CD4-positive, CD25-positive, alpha-beta regulatory T cell (primary cell): ENCODE measurements around the gene COL3A1. TPM values are rescaled to one million over a fixed set of nuclear protein-coding genes. Genes with fewer than 3 reads are reported as not detected.

Experiments used
- ATAC-seq, 2 donors: fragments of 150-1000 bp; cut with Tn5 transposase; one replicate each; pipeline ENCODE4 v1.10.0; 2021; ENCODE audit warnings: low read depth in 2 of 2, moderate number of reproducible peaks in 2 of 2, moderate library complexity in 1 of 2
- DNase-seq, 3 donors: peaks; one replicate each; pipeline versions ENCODE4 v3.0.0 to v3.0.0-alpha.2; 2012 to 2022; ENCODE audit warnings: mixed read lengths in 1 of 3
- H3K27ac ChIP-seq: one replicate; pipeline ENCODE4 v1.7.0; 2013; ENCODE audit warnings: mild to moderate bottlenecking, low read length; ENCODE audit not compliant: insufficient read depth, poor library complexity, severe bottlenecking
- H3K27me3 ChIP-seq: one replicate; pipeline ENCODE4 v1.7.0; 2013; ENCODE audit warnings: low read length; ENCODE audit not compliant: control insufficient read depth, insufficient read depth
- H3K36me3 ChIP-seq: one replicate; pipeline ENCODE4 v1.7.0; 2013; ENCODE audit warnings: mild to moderate bottlenecking, low read length, moderate library complexity; ENCODE audit not compliant: control insufficient read depth, insufficient read depth
- H3K4me1 ChIP-seq: 2 replicates; pipeline ENCODE4 v1.7.0; 2013; ENCODE audit warnings: mild to moderate bottlenecking, low read length; ENCODE audit not compliant: insufficient read depth, control insufficient read depth, poor library complexity, severe bottlenecking
- H3K4me3 ChIP-seq: one replicate; pipeline ENCODE4 v1.7.0; 2013; ENCODE audit warnings: low read depth, mild to moderate bottlenecking, low read length, moderate library complexity
- H3K9me3 ChIP-seq, 2 experiments: 1 replicate in 1 of 2; 2 replicates in 1 of 2; pipeline ENCODE4 v1.7.0; 2013; ENCODE audit warnings: low read length in 2 of 2, mild to moderate bottlenecking in 1 of 2, moderate library complexity in 1 of 2; ENCODE audit not compliant: control insufficient read depth in 2 of 2
- H3K27ac Mint-ChIP-seq, 3 donors: one replicate each; pipeline ENCODE4 v1.8.0; 2020 to 2022; ENCODE audit warnings: mild to moderate bottlenecking in 3 of 3, mixed read lengths in 3 of 3, moderate library complexity in 2 of 3
- H3K27me3 Mint-ChIP-seq: one replicate; pipeline ENCODE4 v1.8.0; 2022; ENCODE audit warnings: mild to moderate bottlenecking, mixed read lengths
- H3K36me3 Mint-ChIP-seq: one replicate; pipeline ENCODE4 v1.8.0; 2020; ENCODE audit warnings: mixed read lengths
- H3K4me1 Mint-ChIP-seq, 4 donors: one replicate each; pipeline ENCODE4 v1.8.0; 2020 to 2022; ENCODE audit warnings: mixed read lengths in 4 of 4, mild to moderate bottlenecking in 1 of 4
- H3K4me3 Mint-ChIP-seq, 4 donors: one replicate each; pipeline ENCODE4 v1.8.0; 2020 to 2022; ENCODE audit warnings: mild to moderate bottlenecking in 4 of 4, mixed read lengths in 4 of 4, moderate library complexity in 3 of 4
- H3K9me3 Mint-ChIP-seq, 7 donors: one replicate each; pipeline ENCODE4 v1.8.0; 2020 to 2022; ENCODE audit warnings: mixed read lengths in 7 of 7, mild to moderate bottlenecking in 3 of 7, moderate library complexity in 2 of 7
- polyA plus RNA-seq, 4 donors: library from polyadenylated mRNA; unstranded; fragments of 300-500 nt; fragmentation: Illumina TruSeq; gene quantifications; one replicate each; pipeline ENCODE4 v1.2.3, GENCODE V29; 2021
- total RNA-seq: library from RNA; stranded (reverse); gene quantifications from one replicate; pipeline ENCODE4 v1.2.3, GENCODE V29; 2022

COL3A1 gene
- total and polyA plus RNA-seq, 5 donors from 2014 or later = not detected

DNA sequence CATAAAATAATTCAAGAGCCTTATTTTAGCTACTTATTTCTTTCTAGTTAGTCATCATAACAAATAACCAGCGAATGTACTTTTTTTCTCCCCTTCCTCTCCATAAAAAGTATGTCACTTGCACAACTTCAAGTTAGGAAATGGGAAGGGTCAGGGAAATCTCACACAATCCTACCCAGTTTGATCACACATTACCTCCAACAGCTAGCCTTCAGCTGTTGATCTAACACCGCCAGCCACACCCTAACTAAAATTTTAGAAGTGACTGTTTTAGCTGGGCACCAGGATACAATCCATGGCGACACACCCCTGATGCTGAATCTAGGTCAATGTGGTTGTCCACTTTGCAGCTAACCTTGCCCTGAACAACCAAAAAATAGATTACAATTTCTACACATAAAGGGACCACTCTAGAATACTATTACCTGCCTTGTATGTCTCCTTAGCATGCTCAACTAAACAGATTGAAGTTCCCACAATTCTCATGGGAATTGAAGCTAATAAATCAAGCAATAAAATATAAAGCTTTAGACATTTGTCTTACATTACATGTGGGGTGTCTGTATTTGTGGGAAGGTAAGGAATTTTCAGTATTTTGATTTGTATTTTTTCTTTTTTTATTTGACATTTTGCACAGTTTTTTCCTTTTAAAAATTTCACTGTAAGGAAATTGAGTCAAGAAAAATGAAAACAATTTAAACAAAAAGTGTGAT, 7.3 kb upstream of the COL3A1 start:
- H3K36me3 ChIP-seq = no peaks in the 10 kb centered on the region
- no peak overlapping the region for H3K27ac ChIP-seq
- H3K4me3 Mint-ChIP-seq = no peak overlapping the region
- ATAC-seq (no peak), DNase-seq (no peak)
- H3K27ac Mint-ChIP-seq = no peak overlapping the region
- H3K27me3 ChIP-seq = no peaks in the 10 kb centered on the region
- H3K36me3 Mint-ChIP-seq = no peaks in the 10 kb centered on the region
- no peaks in the 10 kb centered on the region for H3K9me3 ChIP-seq
- H3K27me3 Mint-ChIP-seq = no peaks in the 10 kb centered on the region
- H3K9me3 Mint-ChIP-seq = peaks cover 0 to 3% (median 0%) of the 10 kb centered on the region in 7 donors
- no peaks in the 10 kb centered on the region for H3K4me1 ChIP-seq
- H3K4me3 ChIP-seq = no peak overlapping the region
- no peaks in the 10 kb centered on the region for H3K4me1 Mint-ChIP-seq

DNA sequence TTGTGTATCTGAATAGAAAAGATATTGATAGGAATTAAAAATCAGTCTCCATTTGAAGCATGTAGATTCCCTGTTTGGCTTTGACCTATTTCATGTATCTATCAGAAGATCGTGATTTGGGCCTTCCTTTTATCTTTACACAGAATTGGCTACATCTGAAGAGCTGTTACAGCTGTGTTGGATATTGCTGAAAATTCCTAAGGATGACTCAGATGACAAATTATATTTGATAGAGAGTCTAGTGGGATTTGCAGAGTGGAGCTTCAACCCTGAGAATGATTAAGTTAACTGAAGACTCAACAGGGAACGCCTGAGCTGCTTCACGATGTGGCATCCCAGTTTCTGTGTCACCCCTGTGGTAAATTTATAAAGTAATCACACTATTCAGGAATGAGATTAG, 4.9 kb upstream of the COL3A1 start:
- Histone ChIP-seq H3K36me3 (no peaks in the 10 kb centered on the region), H3K27me3 (no peaks in the 10 kb centered on the region), H3K4me1 (no peaks in the 10 kb centered on the region), H3K27ac (no peak overlapping the region), H3K9me3 (no peaks in the 10 kb centered on the region), H3K4me3 (no peak overlapping the region)
- ATAC-seq (no peak), DNase-seq (no peak)
- no peak overlapping the region for H3K27ac Mint-ChIP-seq
- no peaks in the 10 kb centered on the region for H3K27me3 Mint-ChIP-seq
- no peaks in the 10 kb centered on the region for H3K4me1 Mint-ChIP-seq
- H3K36me3 Mint-ChIP-seq = no peaks in the 10 kb centered on the region
- H3K4me3 Mint-ChIP-seq = no peak overlapping the region
- no peaks in the 10 kb centered on the region for H3K9me3 Mint-ChIP-seq

DNA sequence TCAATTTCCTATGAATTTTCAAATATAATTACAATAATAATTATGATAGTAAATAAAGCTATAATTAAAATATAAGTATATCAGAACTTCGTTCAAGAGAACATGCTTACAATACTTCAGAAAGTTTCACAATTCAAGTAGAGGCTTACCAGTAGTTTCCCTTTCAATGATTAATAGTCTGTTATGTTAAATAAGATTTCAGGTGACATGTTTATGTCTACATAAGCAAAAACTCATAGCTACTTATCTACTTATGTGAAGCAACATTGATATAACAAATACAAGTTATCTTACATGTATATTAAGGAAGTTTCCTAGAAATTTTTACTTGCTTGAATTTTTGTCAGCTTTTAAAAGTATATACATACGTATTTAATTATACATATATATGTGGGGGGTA, 4.5 kb upstream of the COL3A1 start:
- H3K9me3 Mint-ChIP-seq = no peaks in the 10 kb centered on the region
- ATAC-seq (no peak), DNase-seq (no peak)
- no peak overlapping the region for H3K4me3 ChIP-seq
- H3K36me3 ChIP-seq = no peaks in the 10 kb centered on the region
- no peak overlapping the region for H3K4me3 Mint-ChIP-seq
- H3K27ac Mint-ChIP-seq = no peak overlapping the region
- no peaks in the 10 kb centered on the region for H3K36me3 Mint-ChIP-seq
- H3K27me3 Mint-ChIP-seq = no peaks in the 10 kb centered on the region
- no peaks in the 10 kb centered on the region for H3K4me1 Mint-ChIP-seq
- no peaks in the 10 kb centered on the region for H3K9me3 ChIP-seq
- no peaks in the 10 kb centered on the region for H3K4me1 ChIP-seq
- no peak overlapping the region for H3K27ac ChIP-seq
- H3K27me3 ChIP-seq = no peaks in the 10 kb centered on the region

DNA sequence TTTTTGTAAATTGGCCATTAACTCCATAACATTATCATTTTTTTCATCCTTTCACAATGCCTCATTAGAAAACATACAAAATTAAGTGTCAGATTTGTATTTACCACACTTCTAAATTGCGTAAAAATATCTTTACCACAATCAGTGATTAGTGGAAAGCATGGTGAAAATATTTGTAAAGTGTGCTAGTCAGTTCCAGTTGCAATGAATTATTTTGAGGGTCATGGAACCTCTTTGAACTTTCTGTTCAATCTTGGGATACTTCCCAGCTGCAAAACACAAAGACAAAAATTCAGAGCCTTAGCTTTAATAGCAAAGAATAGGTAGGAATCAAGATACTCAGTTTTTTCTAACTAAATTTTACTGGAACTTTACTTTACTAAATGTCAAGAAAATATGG, 4.0 kb upstream of the COL3A1 start:
- no peaks in the 10 kb centered on the region for H3K9me3 ChIP-seq
- H3K27me3 ChIP-seq = no peaks in the 10 kb centered on the region
- Mint-ChIP-seq H3K36me3 (no peaks in the 10 kb centered on the region), H3K9me3 (no peaks in the 10 kb centered on the region), H3K4me1 (no peaks in the 10 kb centered on the region), H3K27ac (no peak overlapping the region), H3K27me3 (no peaks in the 10 kb centered on the region), H3K4me3 (no peak overlapping the region)
- H3K4me3 ChIP-seq = no peak overlapping the region
- H3K4me1 ChIP-seq = no peaks in the 10 kb centered on the region
- H3K27ac ChIP-seq = no peak overlapping the region
- ATAC-seq (no peak), DNase-seq (no peak)
- no peaks in the 10 kb centered on the region for H3K36me3 ChIP-seq

DNA sequence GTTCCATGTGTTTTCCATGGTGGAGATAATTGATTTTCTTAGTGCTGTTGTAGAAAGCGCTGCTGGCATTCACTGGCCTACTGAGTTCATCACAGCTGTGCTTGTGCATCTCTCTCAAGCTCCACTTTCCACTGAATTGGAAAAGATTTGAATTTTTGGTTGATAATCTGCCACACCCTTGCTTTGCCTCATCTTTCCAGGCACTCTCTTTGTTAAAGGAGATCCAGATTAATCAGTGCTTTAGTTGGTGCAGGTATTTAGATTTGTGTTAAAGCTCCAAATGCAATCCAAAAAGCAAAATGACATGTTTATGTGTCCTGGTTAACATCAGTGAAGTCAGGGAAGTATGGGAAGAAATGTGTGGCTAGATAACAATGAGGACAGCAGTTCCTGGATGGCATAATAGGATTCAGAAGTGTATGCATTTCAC, 2.7 kb upstream of the COL3A1 start:
- Mint-ChIP-seq H3K4me1 (no peaks in the 10 kb centered on the region), H3K27ac (no peak overlapping the region), H3K4me3 (no peak overlapping the region), H3K36me3 (no peaks in the 10 kb centered on the region), H3K27me3 (no peaks in the 10 kb centered on the region), H3K9me3 (no peaks in the 10 kb centered on the region)
- H3K36me3 ChIP-seq = no peaks in the 10 kb centered on the region
- H3K4me3 ChIP-seq = no peak overlapping the region
- no peak overlapping the region for H3K27ac ChIP-seq
- H3K27me3 ChIP-seq = no peaks in the 10 kb centered on the region
- ATAC-seq (no peak), DNase-seq (no peak)
- H3K9me3 ChIP-seq = no peaks in the 10 kb centered on the region
- no peaks in the 10 kb centered on the region for H3K4me1 ChIP-seq

DNA sequence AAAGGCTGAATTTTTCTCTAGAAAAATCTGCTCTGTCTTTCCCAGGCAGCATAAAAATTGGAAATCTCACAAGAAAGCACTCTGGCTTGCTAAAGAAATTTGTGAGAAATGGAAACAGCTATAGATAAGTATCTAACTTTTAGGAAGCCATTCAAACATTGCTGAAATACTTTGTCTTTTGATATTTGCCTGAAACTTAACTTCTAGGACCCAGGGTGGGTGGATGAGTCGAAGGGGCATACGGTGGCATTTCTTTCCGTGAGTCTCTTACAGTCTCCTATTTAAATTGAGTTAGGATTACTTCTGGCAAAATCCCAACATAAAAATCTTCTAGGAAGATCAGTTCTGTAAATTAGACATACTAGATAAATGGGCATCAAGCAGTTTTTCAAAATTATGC, 532 bp upstream of the COL3A1 start:
- H3K36me3 Mint-ChIP-seq = no peaks in the 10 kb centered on the region
- H3K27me3 Mint-ChIP-seq = no peaks in the 10 kb centered on the region
- H3K9me3 ChIP-seq = no peaks in the 10 kb centered on the region
- H3K27ac ChIP-seq = no peak overlapping the region
- no peaks in the 10 kb centered on the region for H3K27me3 ChIP-seq
- H3K9me3 Mint-ChIP-seq = no peaks in the 10 kb centered on the region
- H3K4me3 Mint-ChIP-seq = no peak overlapping the region
- H3K4me1 Mint-ChIP-seq = peaks cover 0 to under 1% (median 0%) of the 10 kb centered on the region in 4 donors
- no peak overlapping the region for H3K27ac Mint-ChIP-seq
- ATAC-seq (no peak), DNase-seq (no peak)
- H3K4me3 ChIP-seq = no peak overlapping the region
- no peaks in the 10 kb centered on the region for H3K4me1 ChIP-seq
- no peaks in the 10 kb centered on the region for H3K36me3 ChIP-seq

DNA sequence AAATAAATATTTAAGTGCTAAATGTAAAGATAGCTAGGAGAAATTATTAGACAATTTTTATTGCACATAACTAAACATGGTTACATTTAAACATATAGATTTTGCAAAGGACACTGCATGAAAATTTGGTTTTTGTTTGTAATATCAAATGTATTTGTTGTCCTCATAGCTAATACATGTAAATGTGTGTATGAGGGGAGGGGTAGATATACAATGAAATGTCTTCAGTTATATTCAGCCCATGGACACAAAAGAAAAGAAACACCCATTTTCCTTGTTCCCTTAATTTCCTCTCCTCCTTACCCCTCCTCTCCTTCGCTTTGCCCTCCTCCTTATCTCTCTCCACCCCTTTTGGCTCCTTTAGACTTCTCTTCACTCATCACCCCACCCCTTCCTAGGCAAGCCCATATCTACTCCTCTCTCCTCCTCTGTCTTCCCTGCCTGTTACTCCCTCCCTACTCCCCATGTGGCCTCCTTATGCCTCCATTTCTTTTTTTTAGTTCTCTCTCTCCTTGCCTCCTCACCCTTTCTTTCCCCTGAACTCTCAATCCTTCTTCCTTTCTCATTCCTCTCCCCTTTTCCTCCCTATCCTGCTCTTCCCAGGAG, 1.4 kb downstream of the COL3A1 start:
- Histone ChIP-seq H3K36me3 (no peaks in the 10 kb centered on the region), H3K27me3 (no peaks in the 10 kb centered on the region), H3K4me3 (no peak overlapping the region), H3K9me3 (no peaks in the 10 kb centered on the region), H3K27ac (no peak overlapping the region), H3K4me1 (no peaks in the 10 kb centered on the region)
- Mint-ChIP-seq H3K27ac (no peak overlapping the region), H3K27me3 (no peaks in the 10 kb centered on the region), H3K4me3 (no peak overlapping the region), H3K36me3 (no peaks in the 10 kb centered on the region), H3K9me3 (no peaks in the 10 kb centered on the region), H3K4me1 (peaks cover 0 to 5% (median 0%) of the 10 kb centered on the region in 4 donors)
- ATAC-seq (no peak), DNase-seq (no peak)
